ENCODE data around the gene THSD1.
"Not testable (repeated sequence)": the region's sequence is repeated elsewhere in the genome, so short reads cannot be mapped to it uniquely, and the experiment has no call there.

THSD1 gene

GRCh38 chr13:52353193-52353592, 52.8 kb downstream of the THSD1 start:
- DNase-seq (ENCODE audit: low read depth in 2 of 2), result no peak

- no peak for DNase-seq (ENCODE audit: low read depth in 2 of 2)
These were observed 56.8 kb downstream of the THSD1 start for GRCh38 chr13:52348983-52349780.

GRCh38 chr13:52348071-52348470, 57.9 kb downstream of the THSD1 start:
- DNase-seq (ENCODE audit: low read depth in 2 of 2), result no peak

GRCh38 chr13:52345631-52346251, 60.2 kb downstream of the THSD1 start:
- DNase-seq (ENCODE audit: low read depth in 2 of 2), result no peak

- DNase-seq (ENCODE audit: low read depth in 2 of 2), result no peak
These were observed 60.9 kb downstream of the THSD1 start for GRCh38 chr13:52345048-52345447.

- DNase-seq (ENCODE audit: low read depth in 2 of 2), result no peak
These were observed 61.9 kb downstream of the THSD1 start for GRCh38 chr13:52344108-52344507.

- DNase-seq (ENCODE audit: low read depth in 2 of 2), result not testable (repeated sequence)
These were observed 63.8 kb downstream of the THSD1 start for GRCh38 chr13:52342203-52342602.

GRCh38 chr13:52337828-52338455, 68.0 kb downstream of the THSD1 start:
- not testable (repeated sequence) for DNase-seq (ENCODE audit: low read depth in 2 of 2)

GRCh38 chr13:52334107-52334506, 71.9 kb downstream of the THSD1 start:
- not testable (repeated sequence) for DNase-seq (ENCODE audit: low read depth in 2 of 2)

GRCh38 chr13:52331844-52332243, 74.1 kb downstream of the THSD1 start:
- DNase-seq (ENCODE audit: low read depth in 2 of 2), result not testable (repeated sequence)

Measured in activated CD8-positive, alpha-beta memory T cell treated with anti-CD3 and anti-CD28 coated beads for 4 hours (primary cell).